Endothelial cell of umbilical vein (primary cell): Measurements from ENCODE around the gene TADA2B. TPM values are rescaled to one million over a fixed set of nuclear protein-coding genes. Genes with fewer than 3 reads are reported as not detected.

Experiments used
- BruUV-seq: library from RNA; stranded (reverse); fragments of 400-500 nt; replicated peaks from 2 replicates; lab custom pipeline; 2021; lab: Mats Ljungman, UMichigan
- CTCF ChIA-PET: fragments of 300-600, 350-600 bp; sonication (Branson Sonifier 250); formaldehyde crosslinking; loops from one replicate; lab custom pipeline; 2021; ENCODE audit warnings: antibody characterized with exemption, inconsistent platforms; lab: Charles Lee
- POLR2A ChIA-PET: fragments of 300-600, 350-600 bp; sonication (Branson Sonifier 250); formaldehyde crosslinking; loops from one replicate; lab custom pipeline; 2021; ENCODE audit warnings: antibody characterized with exemption, inconsistent platforms; lab: Charles Lee
- DNase-seq: peaks from one replicate; pipeline ENCODE4 v3.0.0-alpha.2; 2011; ENCODE audit warnings: low read depth, low spot score
- FAIRE-seq: peaks from 2 replicates; lab custom pipeline; 2011; peaks lifted over from hg19 to GRCh38; lab: Jason Lieb, UNC
- H2AFZ ChIP-seq: 2 replicates; pipeline ENCODE4 v1.6.0; 2012; ENCODE audit warnings: low read depth, low read length, control low read depth, inconsistent platforms
- H3K27ac ChIP-seq: 2 replicates; pipeline ENCODE4 v1.5.1; 2011; ENCODE audit warnings: low read depth, mild to moderate bottlenecking, control low read depth, low read length, moderate library complexity; ENCODE audit not compliant: insufficient read depth
- H3K27me3 ChIP-seq, 2 experiments: 2 replicates each; pipeline versions ENCODE4 v1.6.0 to v1.6.1; 2011; ENCODE audit warnings: low read length in 2 of 2, mixed read lengths in 1 of 2; ENCODE audit not compliant: control insufficient read depth in 2 of 2, insufficient read depth in 2 of 2
- H3K36me3 ChIP-seq, 2 experiments: 2 replicates in 1 of 2; 3 replicates in 1 of 2; pipeline ENCODE4 v1.5.1; 2011; ENCODE audit warnings: low read length in 2 of 2, mild to moderate bottlenecking in 1 of 2, moderate library complexity in 1 of 2; ENCODE audit not compliant: control insufficient read depth in 2 of 2, insufficient read depth in 2 of 2; ENCODE audit errors: extremely low read depth in 1 of 2
- H3K4me1 ChIP-seq: 3 replicates; pipeline ENCODE4 v1.5.1; 2011; ENCODE audit warnings: mild to moderate bottlenecking, low read length; ENCODE audit not compliant: control insufficient read depth, insufficient read depth; ENCODE audit errors: extremely low read depth
- H3K4me2 ChIP-seq: 2 replicates; pipeline ENCODE4 v1.6.1; 2011; ENCODE audit warnings: low read length, control low read depth, mixed read lengths; ENCODE audit not compliant: insufficient read depth
- H3K4me3 ChIP-seq, 3 experiments: fragments of 200-600 bp in 1 of 3; sonication (generic), shearing (Covaris generic) in 1 of 3; replicated peaks in 1 of 3; 2 replicates each; pipeline ENCODE4 v1.5.1; 2011 to 2016; ENCODE audit warnings: control low read depth in 3 of 3, low read length in 3 of 3, mild to moderate bottlenecking in 2 of 3, inconsistent platforms in 1 of 3, low read depth in 1 of 3, moderate library complexity in 1 of 3; ENCODE audit not compliant: insufficient read depth in 1 of 3
- H3K79me2 ChIP-seq: 2 replicates; pipeline ENCODE4 v1.6.0; 2012; ENCODE audit warnings: low read length, inconsistent platforms; ENCODE audit not compliant: control insufficient read depth, insufficient read depth
- H3K9ac ChIP-seq: replicated peaks from 2 replicates; pipeline ENCODE3; 2011; ENCODE audit warnings: low read length, control low read depth; ENCODE audit not compliant: insufficient read depth; ENCODE audit errors: extremely low read depth
- H3K9me1 ChIP-seq: replicated peaks from 3 replicates; pipeline ENCODE4 v1.6.0; 2011; ENCODE audit warnings: mild to moderate bottlenecking, low read length; ENCODE audit not compliant: control insufficient read depth, insufficient read depth; ENCODE audit errors: extremely low read depth
- H3K9me3 ChIP-seq: replicated peaks from 2 replicates; pipeline ENCODE4 v1.5.1; 2012; ENCODE audit warnings: low read length, inconsistent platforms; ENCODE audit not compliant: control insufficient read depth, insufficient read depth
- H4K20me1 ChIP-seq: replicated peaks from 2 replicates; pipeline ENCODE3; 2011; ENCODE audit warnings: mild to moderate bottlenecking, low read length; ENCODE audit not compliant: control insufficient read depth, insufficient read depth; ENCODE audit errors: extremely low read depth
- CTCF ChIP-seq, 2 donors: IDR thresholded peaks; 1 replicate in 1 of 2; 2 replicates in 1 of 2; pipeline ENCODE4 v1.5.1; 2011; ENCODE audit warnings: low read length in 2 of 2, mild to moderate bottlenecking in 2 of 2, moderate library complexity in 2 of 2, control low read depth in 1 of 2, inconsistent platforms in 1 of 2, low read depth in 1 of 2; ENCODE audit not compliant: insufficient read depth in 1 of 2; ENCODE audit errors: extremely low read depth in 1 of 2
- EZH2 ChIP-seq: IDR thresholded peaks from 2 replicates; pipeline ENCODE4 v1.6.1; 2012; ENCODE audit warnings: borderline replicate concordance, low read depth, mild to moderate bottlenecking, moderate library complexity, low read length, inconsistent platforms; ENCODE audit not compliant: severe bottlenecking
- FOS ChIP-seq: IDR thresholded peaks from 2 replicates; pipeline ENCODE4 v1.6.1; 2011; ENCODE audit warnings: mild to moderate bottlenecking, low read length, moderate library complexity, borderline replicate concordance; ENCODE audit not compliant: insufficient read depth
- GATA2 ChIP-seq: IDR thresholded peaks from 2 replicates; pipeline ENCODE4 v1.7.0; 2011; ENCODE audit warnings: low read depth, mild to moderate bottlenecking, moderate library complexity, mixed read lengths, low read length; ENCODE audit not compliant: insufficient read length, insufficient read depth
- JUN ChIP-seq: IDR thresholded peaks from 2 replicates; pipeline ENCODE4 v1.6.1; 2011; ENCODE audit warnings: borderline replicate concordance, low read depth; ENCODE audit not compliant: insufficient read length, insufficient read depth
- MAX ChIP-seq: IDR thresholded peaks from 2 replicates; pipeline ENCODE4 v1.6.1; 2011; ENCODE audit not compliant: insufficient read depth, insufficient read length
- MYC ChIP-seq: IDR thresholded peaks from one replicate; pipeline ENCODE4 v1.6.1; 2011; ENCODE audit warnings: mild to moderate bottlenecking, low read depth, low read length
- POLR2A ChIP-seq: IDR thresholded peaks from 2 replicates; pipeline ENCODE4 v1.6.1; 2012; ENCODE audit warnings: low read depth, mild to moderate bottlenecking, control low read depth, low read length
- POLR2AphosphoS5 ChIP-seq: IDR thresholded peaks from 2 replicates; pipeline ENCODE4 v1.6.1; 2012; ENCODE audit warnings: low read depth, mild to moderate bottlenecking, control low read depth, low read length, moderate library complexity; ENCODE audit not compliant: insufficient read depth
- dilution Hi-C: fragments of 300-500 bp; cut with MboI; formaldehyde crosslinking; loops from one replicate; pipeline ENCODE4 v1.15.0; 2019; ENCODE audit warnings: low sequenced_read_pairs; ENCODE audit not compliant: extremely low pct_ligation_motif_present
- intact Hi-C: fragments of 100-400 bp; cut with micrococcal nuclease; formaldehyde crosslinking; loops from one replicate; pipeline ENCODE4 v1.10.0; 2022
- polyA plus RNA-seq, 4 experiments: library from polyadenylated mRNA; depleted of rRNA in 3 of 4; stranded (reverse) in 3 of 4; unstranded in 1 of 4; fragments of >200 nt; gene quantifications; 2 replicates each; pipeline versions ENCODE4 v1.2.1 to v1.2.3, GENCODE V29; 2011 to 2012; ENCODE audit warnings: missing spikeins in 1 of 4
- total RNA-seq: library from RNA; stranded (reverse); gene quantifications from 2 replicates; pipeline ENCODE4 v1.2.3, GENCODE V29; 2021

TADA2B gene
- total and polyA plus RNA-seq, 2 donors (not counting 3 experiments of a cell fraction or from before 2014, with no cell fraction given): 5.5 to 11.5 TPM

GRCh38 chr4:7002336-7002735 lies 40.8 kb upstream of the TADA2B start:
- no peak overlapping the region for H3K9ac ChIP-seq
- H3K9me1 ChIP-seq: no peaks in the 10 kb centered on the region
- no peaks in the 10 kb centered on the region for H4K20me1 ChIP-seq
- H3K4me2 ChIP-seq: no peak overlapping the region
- FAIRE-seq: no peak
- ChIA-PET POLR2A (no interaction called here), CTCF (no interaction called here)
- dilution Hi-C loops: no loop called here
- peaks cover 2 to 18% of the 10 kb centered on the region in 2 experiments for H3K36me3 ChIP-seq
- TF ChIP-seq EZH2: no peak
- no peak for TF ChIP-seq GATA2
- TF ChIP-seq JUN: no peak
- no peak for TF ChIP-seq CTCF (IDR thresholded peaks at IDR 0.05; ENCODE audit: extremely low read depth in 1 of 2, insufficient read depth in 1 of 2, low read depth in 1 of 2, low read length in 2 of 2)
- TF ChIP-seq FOS: no peak
- TF ChIP-seq POLR2AphosphoS5: no peak
- TF ChIP-seq MAX: no peak
- no peak for TF ChIP-seq MYC
- TF ChIP-seq POLR2A: no peak
- no peaks in the 10 kb centered on the region for H3K4me1 ChIP-seq
- H3K9me3 ChIP-seq: no peaks in the 10 kb centered on the region
- H3K79me2 ChIP-seq: no peaks in the 10 kb centered on the region
- no TSS peak for BruUV-seq
- H2AFZ ChIP-seq: no peak overlapping the region
- H3K27me3 ChIP-seq: no peaks in the 10 kb centered on the region
- no peak for DNase-seq
- no peak overlapping the region for H3K4me3 ChIP-seq
- intact Hi-C loops: no loop called here
- H3K27ac ChIP-seq: no peak overlapping the region
